Breast epithelium (tissue), 4 donors: Measurements from ENCODE around the gene ALG12. TPM values are rescaled to one million over a fixed set of nuclear protein-coding genes. Genes with fewer than 3 reads are reported as not detected.

Source experiments
- DNase-seq, 2 donors: peaks; one replicate each; pipeline ENCODE4 v3.0.0-alpha.2; 2019; ENCODE audit warnings: low spot score in 2 of 2
- H3K27ac ChIP-seq, 2 donors: fragments of 200-600 bp; sonication (generic) in 1 of 2; one replicate each; pipeline ENCODE4 v1.5.1; 2016 to 2019; ENCODE audit warnings: mild to moderate bottlenecking in 1 of 2
- H3K27me3 ChIP-seq, 2 donors: fragments of 200-600 bp; sonication (generic) in 1 of 2; one replicate each; pipeline versions ENCODE4 v1.5.1 to v1.6.0; 2017 to 2019; ENCODE audit warnings: control low read depth in 1 of 2, mild to moderate bottlenecking in 1 of 2
- H3K36me3 ChIP-seq: fragments of 200-600 bp; one replicate; pipeline ENCODE4 v1.5.1; 2019
- H3K4me1 ChIP-seq, 2 donors: fragments of 200-600 bp; sonication (generic); one replicate each; pipeline ENCODE4 v1.5.1; 2016 to 2019; ENCODE audit warnings: control low read depth in 1 of 2
- H3K4me3 ChIP-seq, 3 donors: fragments of 200-600 bp; sonication (generic); 1 replicate in 2 of 3; 2 replicates in 1 of 3; pipeline ENCODE4 v1.5.1; 2016 to 2019; ENCODE audit warnings: mild to moderate bottlenecking in 3 of 3, moderate library complexity in 2 of 3
- H3K9me3 ChIP-seq, 2 donors: fragments of 200-600 bp; sonication (generic) in 1 of 2; one replicate each; pipeline ENCODE4 v1.5.1; 2016 to 2019; ENCODE audit warnings: control low read depth in 1 of 2
- CTCF ChIP-seq, 3 donors: fragments of 450-650 bp; IDR thresholded peaks; one replicate each; pipeline ENCODE4 v1.5.1; 2016 to 2017; ENCODE audit warnings: antibody characterized with exemption in 3 of 3, mild to moderate bottlenecking in 3 of 3, moderate library complexity in 3 of 3
- POLR2A ChIP-seq: fragments of 450-650 bp; IDR thresholded peaks from one replicate; pipeline ENCODE4 v1.6.1; 2016; ENCODE audit warnings: antibody characterized with exemption, mild to moderate bottlenecking, moderate library complexity
- POLR2AphosphoS5 ChIP-seq, 3 donors: sonication (generic); formaldehyde crosslinking; IDR thresholded peaks; one replicate each; pipeline ENCODE4 v1.6.1; 2017; ENCODE audit warnings: antibody characterized with exemption in 3 of 3
- intact Hi-C: fragments of 100-400 bp; cut with DNase I; formaldehyde crosslinking; loops from one replicate; pipeline ENCODE4 v1.15.1; 2023; ENCODE audit warnings: low total_unique reads
- total RNA-seq, 3 donors: library from RNA; depleted of rRNA; stranded (reverse); fragments of >200 nt; gene quantifications; one replicate each; pipeline ENCODE4 v1.1.0, GENCODE V29; 2016

The ALG12 gene
- total RNA-seq, 3 donors from 2014 or later, result 16.6 to 22.4 (median 19.7) TPM

GRCh38 chr22:49913026-49913425 lies 5.2 kb downstream of the ALG12 start:
- intact Hi-C loops, result no loop called here
- peaks cover 4% of the 10 kb centered on the region for H3K36me3 ChIP-seq

GRCh38 chr22:49911881-49912625 lies 6.2 kb downstream of the ALG12 start:
- H3K27me3 ChIP-seq, result no peaks in the 10 kb centered on the region
- no peaks in the 10 kb centered on the region for H3K9me3 ChIP-seq
- H3K4me1 ChIP-seq, result no peaks in the 10 kb centered on the region
- TF ChIP-seq CTCF (IDR thresholded peaks at IDR 0.05) (no peak), POLR2A (no peak), POLR2AphosphoS5 (IDR thresholded peaks at IDR 0.05) (no peak)
- peaks cover 8% of the 10 kb centered on the region for H3K36me3 ChIP-seq
- no peak overlapping the region for H3K4me3 ChIP-seq
- intact Hi-C loops, result no loop called here
- no peak overlapping the region for H3K27ac ChIP-seq
- DNase-seq, result no peak

More at GRCh38 chr22:49913026-49913425, 5.2 kb downstream of the ALG12 start:
- H3K27ac ChIP-seq, result no peak overlapping the region
- no peak for DNase-seq
- TF ChIP-seq POLR2AphosphoS5 (IDR thresholded peaks at IDR 0.05) (no peak), CTCF (IDR thresholded peaks at IDR 0.05) (no peak), POLR2A (no peak)
- H3K27me3 ChIP-seq, result no peaks in the 10 kb centered on the region
- H3K4me3 ChIP-seq, result no peak overlapping the region
- H3K9me3 ChIP-seq, result no peaks in the 10 kb centered on the region
- no peaks in the 10 kb centered on the region for H3K4me1 ChIP-seq

DNA sequence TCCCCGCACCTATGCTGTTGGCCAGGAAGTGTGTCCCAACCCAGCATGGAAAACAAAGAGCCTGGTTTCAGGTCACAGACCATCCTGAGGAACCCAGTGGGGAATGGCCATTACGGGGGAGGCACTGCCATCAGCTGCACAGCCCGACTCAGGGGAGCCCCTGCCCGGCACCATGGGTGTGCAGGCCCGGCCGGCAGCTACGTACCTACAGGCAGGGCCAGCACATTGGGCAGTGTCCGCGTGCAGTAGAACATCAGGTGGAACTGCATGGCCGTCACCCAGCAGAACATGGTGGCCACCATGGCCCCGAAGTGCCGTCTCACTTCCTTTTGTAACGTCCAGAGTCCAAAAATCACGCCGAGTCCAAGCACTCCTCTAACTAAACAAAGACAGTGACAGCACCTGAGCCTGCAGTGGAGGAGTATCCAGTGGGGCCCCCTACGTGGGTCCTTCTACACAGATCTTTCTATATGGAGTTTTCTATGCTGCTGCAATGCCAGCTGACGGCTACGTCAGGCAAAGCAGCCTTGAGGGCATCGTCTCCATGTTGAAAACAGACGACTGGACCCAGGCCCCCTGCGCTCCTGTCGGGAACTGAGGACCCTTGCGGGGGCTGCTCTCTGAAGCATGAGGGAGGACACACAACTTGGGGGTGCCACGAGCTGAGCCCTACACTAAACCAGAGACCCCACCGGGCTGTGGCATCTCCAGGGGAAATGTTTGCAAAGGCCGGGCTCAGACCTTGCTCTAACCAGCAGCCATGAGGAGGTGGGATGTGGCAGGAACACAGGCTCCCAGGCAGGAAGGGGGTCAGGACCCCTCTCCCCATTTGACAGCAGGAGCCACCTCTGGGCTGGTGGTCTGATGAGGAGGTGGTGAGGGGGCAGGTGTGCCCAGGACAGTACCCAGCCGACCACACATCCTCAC lies 7.7 kb downstream of the ALG12 start:
- H3K27me3 ChIP-seq, result no peaks in the 10 kb centered on the region
- H3K27ac ChIP-seq, result no peak overlapping the region
- DNase-seq, result no peak
- H3K4me1 ChIP-seq, result no peaks in the 10 kb centered on the region
- intact Hi-C loops, result no loop called here
- H3K36me3 ChIP-seq, result peaks cover 8% of the 10 kb centered on the region
- TF ChIP-seq POLR2A, result no peak
- TF ChIP-seq CTCF (IDR thresholded peaks at IDR 0.05), result no peak
- no peak for TF ChIP-seq POLR2AphosphoS5 (IDR thresholded peaks at IDR 0.05)
- H3K4me3 ChIP-seq, result no peak overlapping the region
- H3K9me3 ChIP-seq, result no peaks in the 10 kb centered on the region

DNA sequence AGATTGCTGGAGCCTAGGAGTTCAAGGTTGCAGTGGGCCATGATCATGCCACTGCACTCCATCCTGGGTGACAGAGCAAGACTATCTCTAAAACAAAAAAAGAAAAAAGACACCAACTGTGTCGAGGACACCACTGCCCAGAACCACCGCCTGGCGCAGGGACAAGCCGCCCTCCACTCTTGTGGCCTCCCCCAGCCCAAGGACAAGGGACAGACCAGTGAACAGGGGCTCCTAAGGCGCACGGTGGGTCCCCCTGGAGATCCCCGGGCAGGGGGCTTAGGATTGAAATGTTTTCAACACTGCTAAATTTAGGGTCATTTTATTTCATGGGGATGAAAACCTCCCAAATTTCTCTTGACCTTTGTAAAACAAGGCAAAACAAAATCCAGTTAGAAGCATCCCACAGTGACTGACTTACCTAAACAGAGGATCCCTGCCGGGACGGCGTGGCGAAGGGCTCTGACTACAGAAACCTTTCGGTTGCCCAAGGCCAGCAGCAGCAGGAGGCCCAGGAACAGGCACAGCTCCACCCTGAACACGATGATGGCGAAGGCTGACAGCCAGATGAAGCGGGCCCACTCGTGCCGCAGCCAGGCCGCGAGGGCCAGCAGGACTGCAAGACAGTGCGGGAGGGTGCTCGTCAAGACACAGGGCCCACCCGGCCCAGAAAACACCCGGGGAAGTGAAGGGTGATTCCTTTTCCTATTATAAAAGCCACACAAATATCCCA lies 8.6 kb downstream of the ALG12 start:
- no peak for DNase-seq
- H3K9me3 ChIP-seq, result no peaks in the 10 kb centered on the region
- H3K4me3 ChIP-seq, result no peak overlapping the region
- TF ChIP-seq POLR2A, result no peak
- no peak for TF ChIP-seq CTCF (IDR thresholded peaks at IDR 0.05)
- no peak for TF ChIP-seq POLR2AphosphoS5 (IDR thresholded peaks at IDR 0.05)
- H3K36me3 ChIP-seq, result peaks cover 8% of the 10 kb centered on the region
- H3K4me1 ChIP-seq, result no peaks in the 10 kb centered on the region
- intact Hi-C loops, result no loop called here
- no peak overlapping the region for H3K27ac ChIP-seq
- H3K27me3 ChIP-seq, result no peaks in the 10 kb centered on the region
